ENCODE data around the gene CELSR1.

CELSR1 gene

GRCh38 chr22:46549971-46550641, 12.7 kb upstream of the CELSR1 start:
- no peaks in the 10 kb centered on the region for H3K4me1 ChIP-seq (ENCODE audit: control insufficient read depth, insufficient read depth, low read length)
- H3K9me3 ChIP-seq (ENCODE audit: control insufficient read depth, insufficient read depth, low read length): no peaks in the 10 kb centered on the region
- H3K27ac ChIP-seq (ENCODE audit: low read depth, low read length): no peak overlapping the region
- no peak overlapping the region for H3K9ac ChIP-seq (ENCODE audit: low read depth, low read length)
- H3K27me3 ChIP-seq (ENCODE audit: control insufficient read depth, insufficient read depth, low read length): no peaks in the 10 kb centered on the region
- H3K36me3 ChIP-seq (ENCODE audit: control insufficient read depth, insufficient read depth, low read length): no peaks in the 10 kb centered on the region
- H3K4me3 ChIP-seq (ENCODE audit: low read depth, low read length): no peak overlapping the region

- no peak overlapping the region for H3K9ac ChIP-seq (ENCODE audit: low read depth, low read length)
- no peaks in the 10 kb centered on the region for H3K9me3 ChIP-seq (ENCODE audit: control insufficient read depth, insufficient read depth, low read length)
- H3K27me3 ChIP-seq (ENCODE audit: control insufficient read depth, insufficient read depth, low read length): no peaks in the 10 kb centered on the region
- H3K36me3 ChIP-seq (ENCODE audit: control insufficient read depth, insufficient read depth, low read length): no peaks in the 10 kb centered on the region
- no peaks in the 10 kb centered on the region for H3K4me1 ChIP-seq (ENCODE audit: control insufficient read depth, insufficient read depth, low read length)
- H3K4me3 ChIP-seq (ENCODE audit: low read depth, low read length): no peak overlapping the region
- H3K27ac ChIP-seq (ENCODE audit: low read depth, low read length): no peak overlapping the region
These were observed 12.1 kb upstream of the CELSR1 start for GRCh38 chr22:46549563-46549840.

- no peaks in the 10 kb centered on the region for H3K27me3 ChIP-seq (ENCODE audit: control insufficient read depth, insufficient read depth, low read length)
- no peaks in the 10 kb centered on the region for H3K4me1 ChIP-seq (ENCODE audit: control insufficient read depth, insufficient read depth, low read length)
- H3K9ac ChIP-seq (ENCODE audit: low read depth, low read length): no peak overlapping the region
- H3K4me3 ChIP-seq (ENCODE audit: low read depth, low read length): no peak overlapping the region
- no peaks in the 10 kb centered on the region for H3K9me3 ChIP-seq (ENCODE audit: control insufficient read depth, insufficient read depth, low read length)
- no peaks in the 10 kb centered on the region for H3K36me3 ChIP-seq (ENCODE audit: control insufficient read depth, insufficient read depth, low read length)
- H3K27ac ChIP-seq (ENCODE audit: low read depth, low read length): no peak overlapping the region
These were observed 10.4 kb upstream of the CELSR1 start for GRCh38 chr22:46547883-46548244.

GRCh38 chr22:46547179-46547882, 9.9 kb upstream of the CELSR1 start:
- Histone ChIP-seq H3K9ac (ENCODE audit: low read depth, low read length) (no peak overlapping the region), H3K27ac (ENCODE audit: low read depth, low read length) (no peak overlapping the region), H3K27me3 (ENCODE audit: control insufficient read depth, insufficient read depth, low read length) (no peaks in the 10 kb centered on the region), H3K4me1 (ENCODE audit: control insufficient read depth, insufficient read depth, low read length) (no peaks in the 10 kb centered on the region), H3K36me3 (ENCODE audit: control insufficient read depth, insufficient read depth, low read length) (no peaks in the 10 kb centered on the region), H3K9me3 (ENCODE audit: control insufficient read depth, insufficient read depth, low read length) (no peaks in the 10 kb centered on the region), H3K4me3 (ENCODE audit: low read depth, low read length) (no peak overlapping the region)

DNA sequence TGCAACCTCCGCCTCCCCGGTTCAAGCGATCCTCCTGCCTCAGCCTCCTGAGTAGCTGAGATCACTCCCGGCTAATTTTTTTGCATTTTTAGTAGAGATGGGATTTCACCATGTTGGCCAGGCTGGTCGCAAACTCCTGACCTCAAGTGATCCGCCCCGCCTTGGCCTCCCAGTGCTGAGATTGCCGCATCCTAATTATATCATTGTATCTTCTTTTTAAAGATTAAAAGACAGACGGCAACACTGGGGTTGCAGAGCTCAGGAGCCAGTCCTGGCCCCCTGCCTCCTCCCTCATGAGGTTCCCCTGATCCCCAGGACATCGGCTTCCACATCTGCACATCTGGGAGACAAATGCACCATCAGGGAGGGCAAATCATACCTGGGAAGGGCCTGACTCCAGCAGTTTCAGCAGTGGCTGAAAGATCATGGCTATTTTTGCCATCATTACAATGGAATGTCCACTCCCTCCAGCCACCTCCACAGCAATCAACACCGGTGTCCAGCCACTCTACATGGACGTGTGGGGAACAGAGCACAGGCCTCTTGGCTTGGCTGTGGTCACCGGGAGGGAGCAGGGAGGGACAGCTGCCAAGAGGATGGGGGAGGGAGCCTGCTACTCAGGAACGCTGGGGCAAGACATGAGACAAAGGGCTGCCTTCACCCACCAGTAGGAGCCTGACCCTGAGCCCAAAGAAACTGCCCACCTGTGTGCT, 9.2 kb upstream of the CELSR1 start:
- Histone ChIP-seq H3K27ac (ENCODE audit: low read depth, low read length) (no peak overlapping the region), H3K4me3 (ENCODE audit: low read depth, low read length) (no peak overlapping the region), H3K4me1 (ENCODE audit: control insufficient read depth, insufficient read depth, low read length) (no peaks in the 10 kb centered on the region), H3K36me3 (ENCODE audit: control insufficient read depth, insufficient read depth, low read length) (no peaks in the 10 kb centered on the region), H3K27me3 (ENCODE audit: control insufficient read depth, insufficient read depth, low read length) (no peaks in the 10 kb centered on the region), H3K9ac (ENCODE audit: low read depth, low read length) (no peak overlapping the region), H3K9me3 (ENCODE audit: control insufficient read depth, insufficient read depth, low read length) (no peaks in the 10 kb centered on the region)

DNA sequence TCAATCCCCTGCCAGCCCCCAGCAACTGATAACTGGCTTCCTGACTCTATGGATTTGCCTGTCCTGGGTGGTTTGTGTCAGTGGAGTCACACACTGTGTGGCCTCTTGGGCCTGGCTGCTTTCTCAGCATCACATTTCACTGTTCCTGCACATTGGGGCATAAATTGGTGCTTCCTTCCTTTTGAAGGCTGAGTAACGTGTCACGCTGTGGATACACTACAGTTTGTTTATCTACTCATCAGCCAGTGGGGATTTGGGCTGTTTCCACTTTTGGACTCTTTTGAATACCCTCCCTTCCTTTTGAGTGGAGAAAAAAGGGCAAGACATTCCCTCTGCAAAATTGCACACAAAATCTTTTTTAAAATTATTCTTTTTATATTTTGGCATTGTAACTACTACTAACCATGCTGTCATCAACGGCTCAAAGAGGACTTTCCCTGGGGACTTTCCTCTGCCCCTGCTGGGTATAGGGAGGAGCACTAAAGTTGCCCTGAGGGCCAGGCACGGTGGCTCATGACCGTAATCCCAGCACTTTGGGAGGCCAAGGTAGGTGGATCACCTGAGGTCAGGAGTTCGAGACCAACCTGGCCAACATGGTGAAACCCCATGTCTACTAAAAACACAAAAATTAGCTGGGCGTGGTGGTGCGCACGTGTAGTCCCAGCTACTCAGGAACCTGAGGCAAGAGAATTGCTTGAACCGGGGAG, 7.8 kb upstream of the CELSR1 start:
- Histone ChIP-seq H3K4me3 (ENCODE audit: low read depth, low read length) (no peak overlapping the region), H3K27me3 (ENCODE audit: control insufficient read depth, insufficient read depth, low read length) (0 out of 2 replicates have a peak, but pooled peaks cover under 1% of the 10 kb centered on the region), H3K9me3 (ENCODE audit: control insufficient read depth, insufficient read depth, low read length) (no peaks in the 10 kb centered on the region), H3K36me3 (ENCODE audit: control insufficient read depth, insufficient read depth, low read length) (no peaks in the 10 kb centered on the region), H3K4me1 (ENCODE audit: control insufficient read depth, insufficient read depth, low read length) (no peaks in the 10 kb centered on the region), H3K9ac (ENCODE audit: low read depth, low read length) (no peak overlapping the region), H3K27ac (ENCODE audit: low read depth, low read length) (no peak overlapping the region)

DNA sequence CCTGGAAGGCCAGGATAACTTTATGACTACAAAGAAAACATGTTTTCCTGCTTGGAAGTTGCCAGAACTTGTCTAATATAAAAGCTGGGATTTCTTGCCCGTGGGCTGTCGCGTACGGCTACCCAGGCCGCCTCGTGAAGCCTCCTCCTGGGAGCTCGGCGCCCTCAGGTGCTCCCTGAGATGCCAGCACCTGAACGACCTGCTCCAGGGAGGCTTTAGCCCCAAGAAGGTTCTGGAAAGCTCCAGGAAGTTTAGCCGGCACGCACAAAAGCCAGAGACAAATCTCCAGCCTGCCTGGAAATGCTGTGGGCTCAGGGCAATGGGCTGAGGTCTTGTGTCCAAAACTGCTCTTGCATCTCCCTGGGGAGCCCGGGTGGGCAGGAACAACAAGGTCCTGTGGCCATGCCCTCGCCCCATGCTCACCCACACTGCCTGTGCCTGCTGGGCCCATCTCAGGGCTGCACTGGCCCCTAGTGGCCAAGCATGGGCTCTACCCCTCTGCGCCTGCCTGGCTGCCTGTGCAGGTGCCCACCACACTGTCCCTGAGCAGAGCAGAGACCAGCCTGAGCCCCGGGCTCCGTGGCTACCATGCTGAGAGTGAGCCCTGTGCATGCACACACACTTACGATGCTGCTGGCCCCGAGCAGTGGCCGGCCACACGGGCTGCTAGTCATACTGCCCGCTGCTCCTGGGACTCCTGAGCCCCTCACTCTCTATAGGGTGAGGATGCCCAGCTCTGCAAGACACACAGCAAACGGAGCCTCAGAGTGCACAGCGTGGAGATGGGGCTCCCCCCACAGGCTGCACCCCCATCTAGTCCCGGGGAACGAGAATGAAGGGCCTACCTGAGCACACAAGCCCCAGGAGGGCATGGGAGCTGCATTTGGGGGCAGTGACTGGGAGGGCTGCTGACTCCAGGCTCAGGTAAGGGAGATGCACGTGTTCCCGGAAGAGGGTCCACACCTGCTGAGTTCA, 4.9 kb upstream of the CELSR1 start:
- H3K9me3 ChIP-seq (ENCODE audit: control insufficient read depth, insufficient read depth, low read length): no peaks in the 10 kb centered on the region
- no peak overlapping the region for H3K9ac ChIP-seq (ENCODE audit: low read depth, low read length)
- no peak overlapping the region for H3K4me3 ChIP-seq (ENCODE audit: low read depth, low read length)
- H3K27ac ChIP-seq (ENCODE audit: low read depth, low read length): no peak overlapping the region
- 0 out of 2 replicates have a peak, but pooled peaks cover 7% of the 10 kb centered on the region for H3K4me1 ChIP-seq (ENCODE audit: control insufficient read depth, insufficient read depth, low read length)
- H3K27me3 ChIP-seq (ENCODE audit: control insufficient read depth, insufficient read depth, low read length): peaks cover 27% of the 10 kb centered on the region
- H3K36me3 ChIP-seq (ENCODE audit: control insufficient read depth, insufficient read depth, low read length): no peaks in the 10 kb centered on the region

- 0 out of 2 replicates have a peak, but pooled peaks cover 7% of the 10 kb centered on the region for H3K4me1 ChIP-seq (ENCODE audit: control insufficient read depth, insufficient read depth, low read length)
- no peak overlapping the region for H3K4me3 ChIP-seq (ENCODE audit: low read depth, low read length)
- no peak overlapping the region for H3K9ac ChIP-seq (ENCODE audit: low read depth, low read length)
- no peak overlapping the region for H3K27ac ChIP-seq (ENCODE audit: low read depth, low read length)
- H3K36me3 ChIP-seq (ENCODE audit: control insufficient read depth, insufficient read depth, low read length): no peaks in the 10 kb centered on the region
- no peaks in the 10 kb centered on the region for H3K9me3 ChIP-seq (ENCODE audit: control insufficient read depth, insufficient read depth, low read length)
- peaks cover 31% of the 10 kb centered on the region for H3K27me3 ChIP-seq (ENCODE audit: control insufficient read depth, insufficient read depth, low read length)
These were observed 4.1 kb upstream of the CELSR1 start for GRCh38 chr22:46541536-46541935.

DNA sequence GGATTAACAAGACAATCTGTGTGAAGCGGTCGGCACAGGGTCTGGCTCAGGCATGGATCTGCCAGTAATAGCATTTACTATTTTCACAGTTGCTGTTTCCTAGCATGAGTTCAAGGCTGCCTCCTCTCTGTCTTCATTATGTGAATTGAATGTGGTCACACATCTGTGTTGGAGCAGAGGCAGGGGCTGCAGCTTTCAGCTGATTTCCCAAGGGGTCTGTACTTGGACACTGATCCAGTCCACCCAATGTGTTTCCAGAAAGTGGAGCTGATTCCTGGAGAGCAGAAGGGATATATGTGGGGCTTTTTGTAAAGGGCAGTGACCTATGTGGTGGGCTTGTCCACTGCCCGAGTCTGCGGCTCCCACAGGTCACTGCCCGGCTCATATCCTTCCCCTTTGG, 3.5 kb upstream of the CELSR1 start:
- Histone ChIP-seq H3K9ac (ENCODE audit: low read depth, low read length) (no peak overlapping the region), H3K27me3 (ENCODE audit: control insufficient read depth, insufficient read depth, low read length) (peaks cover 37% of the 10 kb centered on the region), H3K9me3 (ENCODE audit: control insufficient read depth, insufficient read depth, low read length) (no peaks in the 10 kb centered on the region), H3K4me1 (ENCODE audit: control insufficient read depth, insufficient read depth, low read length) (0 out of 2 replicates have a peak, but pooled peaks cover 7% of the 10 kb centered on the region), H3K36me3 (ENCODE audit: control insufficient read depth, insufficient read depth, low read length) (no peaks in the 10 kb centered on the region), H3K27ac (ENCODE audit: low read depth, low read length) (no peak overlapping the region), H3K4me3 (ENCODE audit: low read depth, low read length) (no peak overlapping the region)

DNA sequence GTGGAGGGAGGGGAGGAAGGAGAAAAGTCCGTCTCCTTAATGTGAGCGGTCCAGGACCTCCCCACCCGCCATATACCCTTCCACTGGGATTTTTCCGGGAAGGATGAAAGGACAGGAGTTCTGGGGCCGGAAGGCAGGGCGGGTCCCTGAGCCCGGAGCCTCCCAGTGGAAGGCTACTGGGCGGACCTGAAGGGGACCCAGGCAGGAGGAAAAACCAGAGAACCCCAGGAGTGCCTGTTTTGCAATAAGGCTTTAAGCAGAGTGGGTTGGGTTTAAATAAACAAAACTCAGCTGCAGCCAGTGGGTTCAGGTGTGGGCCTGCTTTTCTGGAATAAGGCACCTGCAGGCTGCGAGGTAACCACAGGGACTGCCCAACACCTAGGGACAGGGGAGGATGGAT, 1.7 kb upstream of the CELSR1 start:
- Histone ChIP-seq H3K4me3 (ENCODE audit: low read depth, low read length) (peak overlapping the region; percentile 63; the same call in 1 of the 2 replicates), H3K36me3 (ENCODE audit: control insufficient read depth, insufficient read depth, low read length) (peaks cover 14% of the 10 kb centered on the region; the same call in 1 of the 2 replicates), H3K27ac (ENCODE audit: low read depth, low read length) (no peak overlapping the region), H3K9me3 (ENCODE audit: control insufficient read depth, insufficient read depth, low read length) (no peaks in the 10 kb centered on the region), H3K4me1 (ENCODE audit: control insufficient read depth, insufficient read depth, low read length) (0 out of 2 replicates have a peak, but pooled peaks cover 7% of the 10 kb centered on the region), H3K9ac (ENCODE audit: low read depth, low read length) (no peak overlapping the region), H3K27me3 (ENCODE audit: control insufficient read depth, insufficient read depth, low read length) (peaks cover 49% of the 10 kb centered on the region)

Measured in HUES48 (cell line).